ENCODE measurements around the gene PDXK.

Gene PDXK

DNA sequence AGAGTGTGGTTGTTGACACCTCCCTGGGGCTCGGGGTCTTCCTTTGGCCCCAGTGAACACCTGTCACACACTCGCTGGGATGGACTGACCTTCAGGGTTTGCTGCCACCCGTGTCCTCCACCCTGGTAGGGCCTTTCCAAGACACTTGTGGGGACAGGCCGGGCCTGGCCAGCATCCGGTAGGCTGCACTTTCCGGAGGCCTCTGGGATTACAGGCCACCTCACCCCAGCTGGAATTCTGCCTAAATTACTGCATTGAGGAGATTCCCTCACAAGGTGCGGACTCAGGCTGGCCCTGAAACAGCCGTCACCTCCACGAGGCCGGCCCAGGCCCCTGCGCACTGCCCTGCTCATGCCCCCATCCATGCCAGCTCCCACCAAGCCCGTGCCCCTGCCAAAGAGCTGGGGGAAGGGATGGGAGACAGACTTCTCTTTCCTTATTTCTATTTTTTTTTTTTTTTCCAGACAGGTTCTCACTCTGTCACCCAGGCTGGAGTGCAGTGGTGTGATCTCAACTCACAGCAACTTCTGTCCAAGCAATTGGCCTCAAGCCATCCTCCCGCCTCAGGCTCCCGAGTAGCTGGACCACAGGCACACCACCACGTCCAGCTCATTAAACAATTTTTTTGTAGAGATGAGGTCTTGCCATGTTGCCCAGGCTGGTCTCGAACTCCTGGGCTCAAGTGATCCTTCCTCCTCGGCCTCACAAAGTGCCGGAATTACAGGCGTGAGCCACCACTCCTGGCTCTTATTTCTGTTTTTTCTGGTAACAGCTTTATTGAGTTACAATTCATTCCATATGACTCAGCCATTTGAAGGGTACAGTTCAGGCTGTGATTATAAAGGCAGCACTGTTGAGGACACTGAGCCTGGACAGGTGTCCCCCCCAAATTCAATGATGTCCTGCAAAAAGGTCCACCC is 45.9 kb downstream of the PDXK start:
- DNase-seq = no peak

DNA sequence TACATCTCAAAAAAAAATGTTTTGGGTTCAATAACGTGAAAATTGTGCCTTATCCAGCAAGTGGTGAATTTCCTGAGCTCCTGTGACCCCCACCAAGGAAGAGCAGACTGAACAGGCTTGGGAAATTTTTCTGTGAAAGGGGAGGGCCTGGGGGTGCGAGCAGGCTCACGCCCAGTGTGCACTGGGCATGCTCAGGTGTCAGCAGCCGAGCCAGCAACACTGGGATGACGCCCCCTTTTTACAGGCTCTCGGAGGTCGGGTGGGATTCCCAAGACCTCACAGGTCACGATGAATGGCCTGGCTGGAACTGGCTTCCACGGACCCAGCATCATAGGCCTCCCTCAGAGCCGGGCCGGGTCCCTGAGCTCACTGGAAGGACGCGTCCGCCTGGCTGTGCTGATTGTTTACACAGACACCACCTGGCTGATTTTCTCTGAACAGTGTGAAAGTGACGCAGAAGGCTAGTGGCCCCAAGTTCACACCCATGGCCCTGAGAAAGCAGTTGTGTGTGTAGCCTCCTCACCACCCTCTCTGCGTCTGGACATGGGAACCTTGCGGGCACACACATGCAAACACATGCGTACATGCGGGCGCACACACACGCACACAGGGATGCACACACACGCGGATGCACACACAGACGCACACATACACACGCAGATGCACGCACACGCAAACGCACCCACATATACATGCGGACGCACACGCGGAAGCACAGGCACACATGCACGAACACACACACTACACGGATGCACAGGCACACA is 48.0 kb downstream of the PDXK start:
- no peak for DNase-seq

DNA sequence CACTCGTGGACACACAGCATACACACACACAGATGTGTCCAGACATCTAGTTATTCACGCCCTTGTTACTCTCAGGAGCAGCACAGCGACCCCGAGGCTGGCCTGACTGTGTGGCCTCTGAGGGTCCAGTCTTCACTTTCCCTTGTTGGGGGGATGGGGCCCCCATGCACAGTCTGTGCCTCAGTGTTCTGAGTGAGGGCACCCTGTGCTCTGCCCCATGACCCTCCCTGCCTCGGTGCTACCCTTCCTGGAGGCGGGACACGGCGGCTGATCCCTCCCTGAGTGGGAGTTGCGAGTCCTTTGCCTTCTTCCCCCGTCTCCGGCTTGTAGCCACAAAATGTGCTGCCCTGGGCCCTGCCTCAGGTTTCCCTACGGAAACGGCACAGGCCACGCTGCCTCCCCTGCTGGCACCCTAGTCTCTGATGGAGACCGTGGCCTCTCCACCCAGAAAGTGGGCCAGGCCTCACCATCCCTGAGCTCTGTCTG is 48.6 kb downstream of the PDXK start:
- no peak for DNase-seq

DNA sequence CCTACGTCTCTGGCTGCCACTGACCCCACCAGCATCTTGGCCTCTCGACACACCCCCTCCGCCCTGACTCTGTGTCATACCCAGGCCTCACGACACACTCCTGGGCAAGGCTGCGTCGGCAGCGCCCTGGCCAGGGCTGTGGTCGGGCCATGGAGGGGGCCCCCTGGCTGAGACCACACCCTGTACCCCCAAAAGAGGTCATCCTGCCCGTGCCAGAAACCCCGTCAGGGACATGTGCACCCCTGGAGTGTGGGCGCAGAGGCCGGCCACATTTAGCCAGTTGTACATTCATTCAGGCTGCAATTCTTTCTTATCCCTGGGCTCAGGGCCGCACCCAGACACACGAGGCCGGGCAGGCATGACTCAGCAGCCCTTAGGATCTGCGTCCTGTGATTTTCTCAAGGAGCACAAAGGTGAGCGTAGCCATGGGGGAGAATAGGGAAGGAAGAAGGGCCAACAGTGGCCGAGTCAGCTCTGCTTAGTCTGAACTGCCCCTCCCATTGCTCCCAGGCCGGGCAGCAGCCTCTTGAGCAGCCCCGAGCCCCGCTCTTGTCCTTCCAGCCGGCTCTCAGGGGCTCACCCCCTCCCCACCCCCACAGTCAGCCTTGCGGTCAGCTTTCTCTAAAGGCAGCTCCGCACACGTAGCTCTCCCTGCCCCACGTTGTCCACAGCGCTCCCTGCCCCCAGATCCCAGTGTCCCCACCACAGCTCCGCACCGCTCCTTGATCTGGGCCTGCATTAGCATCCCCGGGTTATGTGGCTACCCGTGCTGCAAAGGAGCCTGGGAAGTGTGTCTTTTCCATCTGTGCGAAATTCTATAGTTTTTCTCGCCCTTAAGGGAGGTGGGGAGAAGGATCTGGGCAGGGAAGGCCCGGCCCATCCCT is 49.3 kb downstream of the PDXK start:
- DNase-seq = no peak

DNA sequence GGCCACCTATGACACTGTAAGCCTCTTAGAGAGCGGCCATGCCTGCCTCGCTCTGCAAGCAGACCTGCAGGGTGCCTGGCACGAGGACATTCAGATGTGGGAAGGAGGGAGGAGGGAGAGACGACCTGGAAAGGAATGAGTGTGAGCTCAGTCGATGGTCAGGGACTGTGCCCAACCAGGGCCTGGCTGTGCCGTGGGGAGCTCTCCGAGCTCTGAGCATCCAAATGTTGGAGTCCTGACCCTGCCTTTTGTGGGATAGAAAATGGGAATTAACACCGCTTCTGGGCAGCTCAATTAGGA is 49.9 kb downstream of the PDXK start:
- DNase-seq = no peak

DNA sequence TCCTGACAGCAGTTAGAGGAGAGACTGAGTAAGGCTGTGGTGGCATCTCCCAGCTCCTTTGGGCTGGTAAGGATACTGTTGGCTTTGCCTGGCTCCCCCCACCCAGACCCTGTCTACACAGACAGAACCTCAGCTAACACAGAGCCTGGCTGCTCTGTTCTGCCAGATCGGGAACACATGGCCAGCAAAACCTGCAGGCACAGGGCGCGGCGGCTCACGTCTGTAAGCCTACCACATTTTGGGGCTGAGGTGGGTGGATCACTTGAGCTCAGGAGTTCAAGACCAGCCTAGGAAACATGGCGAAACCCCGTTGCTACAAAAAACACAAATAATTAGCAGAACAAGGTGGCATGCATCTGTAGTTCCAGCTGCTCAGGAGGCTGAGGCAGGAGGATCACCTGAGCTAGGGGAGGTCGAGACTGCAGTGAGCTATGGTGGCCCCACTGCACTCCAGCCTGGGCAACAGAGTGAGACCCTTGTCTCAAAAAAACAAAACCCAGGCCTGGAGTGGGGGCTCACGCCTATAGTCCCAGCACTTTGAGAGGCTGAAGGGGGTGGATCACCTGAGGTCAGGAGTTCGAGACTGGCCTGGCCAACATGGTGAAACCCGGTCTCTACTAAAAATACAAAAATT is 50.5 kb downstream of the PDXK start:
- no peak for DNase-seq

DNA sequence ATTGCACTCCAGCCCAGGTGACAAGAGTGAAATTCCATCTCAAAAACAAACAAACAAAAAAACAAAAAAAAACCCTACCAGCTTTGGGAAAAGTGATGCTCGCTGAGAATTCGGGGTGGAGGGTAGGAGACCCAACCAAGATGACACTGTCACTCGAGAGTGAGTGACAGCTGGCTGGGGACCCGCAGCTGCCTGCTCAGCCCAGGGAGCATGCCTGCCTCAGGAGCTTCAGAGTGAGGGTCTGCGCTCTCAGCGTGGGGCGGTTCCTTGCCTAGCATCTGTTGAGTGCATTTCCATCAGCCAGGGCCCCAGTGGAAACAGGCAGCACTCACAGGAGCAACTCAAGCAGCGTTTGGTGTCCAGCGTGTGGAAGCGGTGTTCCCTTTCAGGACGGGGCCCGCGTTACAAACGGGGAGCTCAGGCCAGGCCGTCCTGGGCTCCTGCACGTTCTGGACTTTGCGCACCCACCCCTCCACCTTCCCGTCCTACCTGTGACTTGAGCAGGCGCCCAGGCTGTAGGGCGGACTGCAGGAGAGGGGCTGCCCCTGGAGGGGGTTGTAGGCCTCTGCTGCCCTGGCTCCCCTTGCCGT is 51.2 kb downstream of the PDXK start:
- no peak for DNase-seq

DNA sequence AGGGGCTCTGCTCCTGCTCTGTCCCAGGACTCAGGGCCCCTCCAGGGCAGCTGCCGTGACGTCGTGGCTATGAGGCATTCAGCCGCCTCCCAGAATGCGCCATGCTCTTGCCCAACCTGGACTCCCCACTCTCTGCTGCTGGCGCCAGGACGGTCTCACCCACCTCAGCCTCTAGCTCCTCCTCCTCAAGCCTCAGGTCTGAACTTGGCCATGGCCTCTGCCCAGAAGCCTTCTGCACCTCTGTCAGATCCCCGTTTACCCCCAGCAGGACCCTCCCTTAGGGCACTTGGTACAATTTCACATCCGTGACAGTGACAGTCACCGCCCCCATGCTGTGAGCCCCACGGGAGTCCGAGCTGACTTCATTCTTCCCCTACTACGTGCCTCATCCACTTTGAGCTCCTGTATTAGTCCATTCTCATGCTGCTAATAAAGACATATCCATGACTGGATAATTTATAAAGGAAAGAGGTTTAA is 52.3 kb downstream of the PDXK start:
- no peak for DNase-seq

DNA sequence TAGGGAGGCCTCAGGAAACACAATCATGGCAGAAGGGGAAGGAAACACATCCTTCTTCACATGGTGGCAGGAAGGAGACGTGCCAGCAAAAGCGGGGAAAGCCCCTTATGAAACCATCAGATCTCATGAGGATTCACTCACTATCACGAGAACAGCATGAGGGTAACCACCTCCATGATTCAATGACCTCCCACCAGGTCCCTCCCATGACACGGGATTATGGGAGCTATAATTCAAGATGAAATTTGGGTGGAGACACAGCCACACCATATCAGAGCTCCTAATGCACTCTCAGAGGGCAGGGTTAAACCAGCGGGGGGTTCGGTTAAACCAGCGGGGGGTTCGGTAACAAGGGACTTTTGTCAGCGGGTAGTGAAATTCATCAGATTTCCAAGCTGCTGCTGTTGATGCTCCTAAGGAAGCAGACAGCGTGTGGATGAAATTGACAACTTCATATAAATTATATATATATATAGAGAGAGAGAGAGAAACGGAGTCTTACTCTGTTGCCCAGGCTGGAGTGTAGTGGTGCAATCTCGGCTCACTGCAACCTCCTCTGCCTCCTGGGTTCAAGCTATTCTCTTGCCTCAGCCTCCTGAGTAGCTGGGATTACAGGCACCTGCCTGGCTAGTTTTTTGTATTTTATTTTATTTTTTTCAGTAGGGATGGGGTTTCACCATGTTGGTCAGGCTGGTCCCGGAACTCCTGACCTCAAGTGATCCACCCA is 52.9 kb downstream of the PDXK start:
- no peak for DNase-seq

DNA sequence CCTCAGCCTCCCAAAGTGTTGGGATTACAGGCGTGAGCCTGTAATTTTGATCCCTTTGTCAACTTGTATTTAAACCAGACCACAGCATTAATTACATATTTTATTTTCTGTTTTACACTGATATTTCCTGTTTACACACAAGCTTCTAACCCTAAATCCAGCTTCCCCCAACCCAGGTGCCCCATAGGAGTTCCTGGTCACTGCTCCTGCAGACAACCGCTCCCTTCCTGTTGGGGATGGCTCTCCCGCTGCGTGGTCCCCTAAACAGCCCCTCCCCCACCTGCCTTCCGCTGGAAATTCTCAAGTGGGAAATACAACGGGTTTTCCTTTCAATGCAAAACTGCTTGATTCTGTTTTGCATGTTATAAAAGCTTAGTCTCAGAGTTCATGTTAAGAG is 53.5 kb downstream of the PDXK start:
- no peak for DNase-seq

DNA sequence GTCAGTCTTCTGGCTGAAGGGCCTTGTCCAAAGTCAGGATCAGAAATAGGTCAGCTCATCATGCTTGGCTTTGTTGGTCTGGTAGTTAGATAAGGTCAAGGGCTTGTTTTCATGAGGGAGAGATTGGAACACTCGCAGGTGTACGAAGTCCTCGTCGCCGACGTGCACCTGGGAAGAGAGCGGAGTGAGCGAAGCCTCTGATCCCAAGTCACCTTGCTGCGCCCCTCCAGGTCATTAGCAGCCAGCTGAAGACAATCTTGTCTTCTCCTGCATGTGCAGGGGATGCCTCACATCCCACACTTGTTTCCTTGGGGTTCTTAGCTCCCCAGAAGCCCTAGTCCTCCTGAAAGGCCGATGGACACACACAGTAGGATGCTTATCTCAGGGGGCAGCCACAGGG is 55.2 kb downstream of the PDXK start:
- no peak for DNase-seq

DNA sequence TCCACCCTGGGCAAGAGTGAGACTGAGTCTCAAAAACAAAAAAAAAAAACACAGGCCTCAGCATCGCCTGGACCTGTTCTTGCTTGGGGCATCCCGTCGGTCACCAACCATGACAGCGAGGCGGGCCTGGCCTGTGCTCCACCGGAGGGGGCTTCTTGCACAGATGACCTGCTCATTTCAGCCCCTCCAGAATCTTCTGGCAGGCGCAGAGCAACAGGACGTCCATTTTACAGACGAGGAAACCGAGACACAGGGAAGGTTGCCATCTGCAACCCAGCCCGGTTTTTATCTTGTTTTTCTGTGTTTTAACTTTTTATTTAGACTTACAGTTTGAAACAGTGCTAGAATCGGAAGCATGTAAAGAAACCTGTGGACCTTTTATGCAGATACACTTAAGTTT is 56.3 kb downstream of the PDXK start:
- no peak for DNase-seq

DNA sequence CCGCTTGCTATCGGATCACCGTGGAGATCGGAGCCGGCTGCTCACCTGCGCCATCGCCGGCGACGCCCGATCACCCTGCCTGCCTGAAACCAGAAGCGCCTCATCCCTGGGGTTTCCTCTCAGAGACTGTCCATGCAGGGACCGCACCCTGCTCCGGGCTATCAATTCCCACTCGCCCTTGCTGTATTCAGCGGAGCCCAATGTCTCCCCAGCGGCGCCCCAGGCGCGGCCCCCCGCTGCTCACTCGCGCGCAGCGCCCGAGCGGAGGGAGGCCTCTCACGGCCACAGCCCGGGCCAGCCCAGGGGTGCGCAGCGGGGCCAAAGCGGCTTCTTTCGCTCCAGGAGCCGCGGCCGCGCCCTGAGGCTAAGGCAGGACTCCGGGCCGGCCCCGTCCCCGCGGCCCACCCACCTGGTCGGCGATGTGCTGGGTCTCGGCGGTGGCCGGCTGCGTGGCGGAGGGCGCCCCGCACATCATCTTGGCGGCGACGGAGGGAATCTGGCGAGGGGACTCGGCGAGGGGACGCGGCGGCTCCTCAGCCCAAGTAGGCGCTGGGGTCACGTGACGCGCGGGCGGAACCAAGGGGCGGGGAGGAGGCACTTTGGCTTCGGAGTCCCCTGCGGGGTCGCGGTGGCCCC is 57.0 kb downstream of the PDXK start, which contains the start of gene CSTB:
CSTB (minus strand) TSS at position 514 of the 636 bp plus-strand sequence; CDS start at position 475, 39 bp downstream.
- peak; percentile 35 for DNase-seq

DNA sequence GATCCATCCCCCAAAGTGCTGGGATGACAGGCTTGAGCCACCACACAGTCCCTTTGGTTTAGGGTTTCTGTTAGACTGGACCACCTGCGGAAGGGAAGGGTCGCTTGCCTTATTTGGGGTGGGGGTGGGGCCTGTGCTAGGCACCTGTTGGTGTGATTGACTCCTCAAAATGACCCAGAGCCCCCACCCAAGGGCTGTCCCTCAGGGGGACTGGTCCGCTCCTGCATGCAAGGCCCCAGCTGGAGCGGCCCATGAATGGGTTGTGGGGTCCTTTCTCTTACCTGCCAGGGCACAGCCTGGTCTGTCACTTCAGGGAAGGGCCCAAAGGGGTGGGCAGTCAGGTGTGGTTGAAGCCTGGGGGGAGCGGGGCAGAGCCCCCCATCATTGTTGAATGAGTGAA is 59.0 kb downstream of the PDXK start:
- DNase-seq = no peak

DNA sequence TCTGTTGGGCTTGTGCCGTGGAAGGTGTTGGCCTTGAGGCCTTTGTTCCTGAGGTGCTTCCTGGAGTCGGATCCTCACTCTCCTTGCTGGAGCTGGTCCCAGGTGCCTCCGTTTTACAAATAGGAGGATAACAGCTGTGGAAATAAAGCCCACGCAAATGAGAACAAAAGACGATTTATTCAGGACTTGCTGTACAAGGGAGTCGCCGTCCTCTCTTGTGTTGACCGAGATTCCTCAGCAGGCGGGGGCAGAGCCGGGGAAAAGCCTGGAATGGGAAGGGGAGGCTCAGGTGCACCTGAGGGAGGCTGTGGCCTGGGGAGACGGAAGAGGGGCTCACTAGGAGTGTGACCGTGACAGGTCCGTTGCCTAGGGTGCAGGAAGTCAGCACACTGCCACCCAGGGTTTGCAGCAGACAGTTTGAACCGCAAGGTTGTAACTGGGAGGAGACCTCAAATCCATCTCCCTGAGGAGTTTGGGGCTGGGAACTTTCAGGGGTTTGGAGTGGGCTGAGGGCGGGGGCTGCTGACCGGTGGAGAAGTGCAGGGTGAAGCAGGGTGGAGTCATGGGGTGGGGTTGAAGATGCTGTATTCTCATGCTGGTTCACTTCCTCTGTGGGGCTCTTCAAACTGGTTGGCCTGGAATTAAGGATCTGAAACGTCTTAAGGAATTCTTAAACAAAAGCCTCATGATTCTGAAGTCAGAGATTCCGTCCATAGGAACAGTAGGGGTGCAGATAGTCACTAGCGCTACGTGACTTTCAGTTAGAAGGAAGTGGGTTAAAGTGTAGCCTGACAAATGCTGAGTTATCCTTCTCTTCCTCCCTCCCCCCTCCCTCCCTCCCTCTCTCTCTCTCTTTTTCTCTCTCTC is 59.8 kb downstream of the PDXK start:
- no peak for DNase-seq

DNA sequence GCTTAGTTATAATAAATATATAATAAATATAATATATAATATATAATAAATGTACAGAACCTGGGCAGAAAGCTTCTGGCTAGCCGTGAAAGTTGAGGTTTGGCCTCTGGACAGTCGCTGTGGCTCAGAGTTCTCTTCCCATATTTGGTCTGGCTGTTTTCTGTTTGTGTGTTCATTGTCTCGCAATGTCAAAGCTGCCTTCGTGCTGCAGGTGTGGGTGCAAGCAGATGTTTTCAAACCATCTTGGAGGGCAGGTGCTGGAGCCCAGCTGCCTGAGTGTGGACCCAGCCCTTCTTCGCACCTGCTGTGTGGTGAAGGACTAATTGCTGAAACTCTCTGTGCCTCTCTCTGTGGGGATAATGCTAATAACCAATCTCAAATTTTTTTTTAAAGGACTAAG is 60.7 kb downstream of the PDXK start:
- DNase-seq = no peak

DNA sequence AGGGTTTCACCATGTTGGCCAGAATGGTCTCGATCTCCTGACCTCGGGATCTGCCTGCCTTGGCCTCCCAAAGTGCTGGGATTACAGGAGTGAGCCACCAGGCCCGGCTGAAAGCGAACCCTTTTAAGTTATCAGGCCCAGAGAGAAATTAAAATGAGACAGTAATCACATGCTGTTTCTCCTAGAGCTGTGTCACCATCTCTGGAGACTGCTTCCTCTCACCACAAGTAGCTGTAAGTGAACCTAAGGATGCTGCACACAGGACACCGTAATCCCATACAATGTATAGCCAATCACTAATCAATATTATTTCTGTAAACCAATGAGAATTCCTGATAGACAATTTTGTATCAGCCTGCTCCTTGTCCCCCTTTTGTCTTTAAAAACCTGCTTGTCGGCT is 62.9 kb downstream of the PDXK start:
- no peak for DNase-seq

DNA sequence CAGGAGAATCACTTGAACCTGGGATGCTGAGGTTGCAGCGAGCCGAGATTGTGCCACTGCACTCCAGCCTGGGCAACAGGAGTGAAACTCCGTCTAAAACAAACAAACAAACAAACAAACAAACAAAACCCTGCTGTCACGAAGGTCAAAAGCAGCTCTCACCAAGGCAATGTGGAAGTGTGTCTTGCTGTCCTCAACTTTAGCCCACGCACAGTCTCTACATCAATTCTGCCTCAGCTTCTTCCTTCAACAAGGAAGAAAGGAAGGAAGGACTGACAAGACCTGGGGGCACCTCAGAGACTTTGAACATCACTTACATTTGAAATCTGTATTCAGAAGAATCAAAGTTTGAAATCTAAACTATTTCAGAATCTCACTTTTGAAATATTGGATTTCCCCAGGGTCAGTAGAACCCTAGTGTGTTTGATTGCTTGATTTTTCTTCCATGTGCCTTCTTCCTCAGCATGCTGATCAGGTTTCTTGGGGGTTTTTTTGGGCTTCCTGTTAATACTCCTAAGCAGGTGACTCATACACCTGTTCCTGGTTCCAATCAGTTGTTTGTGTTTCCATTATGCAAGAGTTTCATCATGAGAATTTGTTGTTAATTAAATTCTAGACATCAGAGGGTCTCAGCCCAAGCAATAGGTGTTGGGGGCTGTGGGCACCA is 63.6 kb downstream of the PDXK start:
- no peak for DNase-seq

DNA sequence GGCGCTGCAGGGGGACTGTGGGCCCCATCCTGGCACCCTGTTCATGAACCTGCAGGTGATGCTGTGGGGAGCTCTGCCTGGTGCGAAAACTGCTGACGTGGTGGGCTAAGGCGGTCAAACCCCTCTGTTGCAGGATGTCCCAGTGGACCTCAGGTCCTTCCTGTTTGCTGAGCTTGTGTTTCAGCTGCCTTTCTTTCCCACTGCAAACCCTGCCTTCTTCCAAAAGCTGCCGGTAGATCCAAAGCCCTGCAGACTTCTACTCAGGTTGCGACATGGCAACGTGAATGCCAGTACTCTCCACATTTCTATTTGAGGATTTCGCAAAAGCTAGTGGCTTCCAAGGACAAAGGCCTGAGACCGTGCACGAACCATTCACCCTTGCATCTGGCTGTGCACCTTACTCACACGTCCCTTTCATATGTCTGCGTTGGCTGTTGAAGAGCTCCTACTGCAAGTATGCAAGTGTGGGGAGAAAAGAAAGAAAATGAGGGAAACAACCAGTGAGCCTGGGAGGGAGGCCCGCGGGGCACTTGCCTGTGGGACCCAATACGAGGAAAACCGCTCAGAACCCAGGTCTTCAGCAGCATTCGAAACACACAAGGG is 64.3 kb downstream of the PDXK start:
- no peak for DNase-seq
